Lower lobe of right lung (tissue), 2 donors: Measurements from ENCODE around the gene CHST4. TPM values are rescaled to one million over a fixed set of nuclear protein-coding genes. Genes with fewer than 3 reads are reported as not detected.
A peak's percentile ranks its signal among the peaks of the same experiment; 100 is the strongest.

Source experiments
- ATAC-seq, 2 donors: fragments of 200-7000 bp; cut with Tn5 transposase; one replicate each; pipeline ENCODE4 v1.9.1; 2020 to 2022; ENCODE audit warnings: mild to moderate bottlenecking in 2 of 2, moderate library complexity in 2 of 2
- DNase-seq: peaks from one replicate; pipeline ENCODE4 v3.0.0-alpha.2; 2020
- H3K27ac ChIP-seq: fragments of 200-600 bp; one replicate; pipeline ENCODE4 v1.8.0; 2022
- H3K27me3 ChIP-seq: fragments of 200-600 bp; one replicate; pipeline ENCODE4 v1.8.0; 2022; ENCODE audit warnings: low read depth
- H3K36me3 ChIP-seq: fragments of 200-600 bp; one replicate; pipeline ENCODE4 v1.8.0; 2022; ENCODE audit warnings: mild to moderate bottlenecking
- H3K4me1 ChIP-seq: fragments of 200-600 bp; one replicate; pipeline ENCODE4 v1.8.0; 2022
- H3K4me3 ChIP-seq: fragments of 200-600 bp; one replicate; pipeline ENCODE4 v1.8.0; 2022; ENCODE audit warnings: mild to moderate bottlenecking
- H3K9me3 ChIP-seq: fragments of 200-600 bp; one replicate; pipeline ENCODE4 v1.8.0; 2022
- CTCF ChIP-seq: fragments of 200-600 bp; IDR thresholded peaks from one replicate; pipeline ENCODE4 v1.8.0; 2022; ENCODE audit warnings: antibody characterized with exemption, mild to moderate bottlenecking
- intact Hi-C: fragments of 100-400 bp; cut with DNase I; formaldehyde crosslinking; loops from one replicate; pipeline ENCODE4 v1.11.0; 2022
- total RNA-seq: library from RNA; stranded (reverse); fragmentation: NEBNext Ultra II Directional; extraction: Animal tissue kit (Norgen Biotek cat#: 25700); gene quantifications from one replicate; pipeline ENCODE4 v1.2.1, GENCODE V29; 2021
- donor health status: DM: no; HTN: yes; CAD: no; lungs with severe emphysema.

Gene CHST4
- total RNA-seq, 1 donor from 2014 or later: 0.27 TPM

DNA sequence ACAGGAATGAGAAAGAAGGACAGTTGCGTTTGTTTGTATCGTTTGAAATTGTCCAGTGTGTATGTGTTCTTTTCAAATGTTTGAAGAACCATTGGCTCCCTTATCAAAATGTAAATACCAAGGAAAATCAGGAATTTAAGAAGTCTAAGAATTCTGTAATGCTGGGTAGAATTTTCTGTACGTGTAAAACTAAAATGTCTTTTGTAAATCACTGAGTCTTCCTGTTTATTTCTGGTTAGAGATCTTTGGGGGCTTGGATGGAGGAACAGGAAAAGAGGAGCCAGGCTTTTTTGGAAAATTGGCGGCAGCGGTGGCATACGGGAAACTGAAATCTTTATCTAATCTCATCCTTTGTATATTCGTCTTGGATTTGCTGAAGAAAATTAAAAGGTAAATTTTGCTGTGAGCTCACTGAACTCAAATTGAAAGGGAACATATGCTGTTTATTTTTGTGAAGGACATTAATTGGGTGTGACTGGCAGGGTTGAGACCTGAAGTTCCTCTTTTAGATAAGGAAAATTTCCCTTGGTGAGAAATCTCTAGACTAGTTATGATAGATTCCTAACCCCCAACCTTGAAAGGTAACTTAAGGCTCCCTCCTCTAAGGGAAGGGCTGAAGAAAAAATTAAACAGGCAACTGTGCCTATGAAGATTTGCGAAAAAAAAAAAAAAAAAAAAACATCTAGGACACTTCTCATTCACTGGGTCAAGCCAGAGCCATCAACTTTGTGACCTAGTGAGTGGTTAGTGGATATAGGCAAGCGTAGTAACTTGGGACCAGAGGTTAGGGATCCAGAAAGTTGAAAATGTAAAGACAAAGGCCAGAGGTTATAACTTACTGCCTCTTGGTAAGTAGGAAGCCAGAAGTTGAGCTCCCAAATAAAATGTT, 39.8 kb downstream of the CHST4 start:
- Histone ChIP-seq H3K36me3 (no peaks in the 10 kb centered on the region), H3K4me1 (peaks cover 28% of the 10 kb centered on the region), H3K27ac (peak overlapping the region; percentile 87), H3K9me3 (peaks cover 18% of the 10 kb centered on the region), H3K27me3 (no peaks in the 10 kb centered on the region), H3K4me3 (peak overlapping the region; percentile 67)
- DNase-seq (no peak), ATAC-seq (peak in 1 of 2 donors; percentile 51)
- no peak for TF ChIP-seq CTCF
- intact Hi-C loops: no loop called here

GRCh38 chr16:71567931-71568330, 41.7 kb downstream of the CHST4 start:
- Histone ChIP-seq H3K4me3 (no peak overlapping the region), H3K4me1 (peaks cover 28% of the 10 kb centered on the region), H3K9me3 (peaks cover 1% of the 10 kb centered on the region), H3K27ac (peak overlapping the region; percentile 7), H3K27me3 (no peaks in the 10 kb centered on the region), H3K36me3 (no peaks in the 10 kb centered on the region)
- no peak for DNase-seq
- no peak for TF ChIP-seq CTCF
- intact Hi-C loops: no loop called here
- no peak for ATAC-seq

GRCh38 chr16:71568551-71568950, 42.3 kb downstream of the CHST4 start:
- H3K9me3 ChIP-seq: no peaks in the 10 kb centered on the region
- no peaks in the 10 kb centered on the region for H3K36me3 ChIP-seq
- intact Hi-C loops: no loop called here
- no peak for DNase-seq
- no peak overlapping the region for H3K4me3 ChIP-seq
- TF ChIP-seq CTCF: no peak
- no peaks in the 10 kb centered on the region for H3K27me3 ChIP-seq
- H3K4me1 ChIP-seq: peaks cover 28% of the 10 kb centered on the region
- no peak overlapping the region for H3K27ac ChIP-seq
- no peak for ATAC-seq

GRCh38 chr16:71569621-71570020, 43.4 kb downstream of the CHST4 start:
- H3K27ac ChIP-seq: no peak overlapping the region
- no peak for TF ChIP-seq CTCF

GRCh38 chr16:71570144-71570543, 43.9 kb downstream of the CHST4 start:
- no peaks in the 10 kb centered on the region for H3K9me3 ChIP-seq
- ATAC-seq (no peak), DNase-seq (no peak)
- peaks cover 19% of the 10 kb centered on the region for H3K4me1 ChIP-seq
- H3K4me3 ChIP-seq: no peak overlapping the region
- no peaks in the 10 kb centered on the region for H3K27me3 ChIP-seq
- H3K27ac ChIP-seq: no peak overlapping the region
- intact Hi-C loops: no loop called here
- H3K36me3 ChIP-seq: no peaks in the 10 kb centered on the region
- no peak for TF ChIP-seq CTCF

More at GRCh38 chr16:71569621-71570020, 43.4 kb downstream of the CHST4 start:
- Histone ChIP-seq H3K4me1 (peaks cover 22% of the 10 kb centered on the region), H3K27me3 (no peaks in the 10 kb centered on the region), H3K36me3 (no peaks in the 10 kb centered on the region), H3K9me3 (no peaks in the 10 kb centered on the region), H3K4me3 (no peak overlapping the region)
- intact Hi-C loops: no loop called here
- DNase-seq (peak; percentile 52), ATAC-seq (no peak)
